Tibial nerve (tissue), 4 donors: ENCODE measurements around the gene NBL1.

Source experiments
- CTCF ChIP-seq, 5 experiments: fragments of 200-600 bp in 3 of 5; fragments of 450-650 bp in 2 of 5; sonication (generic) in 3 of 5; IDR thresholded peaks; one replicate each; pipeline ENCODE4 v1.5.1; 2016 to 2019; ENCODE audit warnings: antibody characterized with exemption in 5 of 5, mild to moderate bottlenecking in 3 of 5, moderate library complexity in 2 of 5
- EP300 ChIP-seq, 2 donors: sonication (generic); formaldehyde crosslinking; IDR thresholded peaks; one replicate each; pipeline ENCODE4 v1.6.1; 2017; ENCODE audit warnings: antibody characterized with exemption in 2 of 2, mild to moderate bottlenecking in 1 of 2
- POLR2A ChIP-seq, 2 donors: fragments of 450-650 bp; IDR thresholded peaks; one replicate each; pipeline ENCODE4 v1.6.1; 2017; ENCODE audit warnings: antibody characterized with exemption in 2 of 2, mild to moderate bottlenecking in 2 of 2, moderate library complexity in 2 of 2

DNA sequence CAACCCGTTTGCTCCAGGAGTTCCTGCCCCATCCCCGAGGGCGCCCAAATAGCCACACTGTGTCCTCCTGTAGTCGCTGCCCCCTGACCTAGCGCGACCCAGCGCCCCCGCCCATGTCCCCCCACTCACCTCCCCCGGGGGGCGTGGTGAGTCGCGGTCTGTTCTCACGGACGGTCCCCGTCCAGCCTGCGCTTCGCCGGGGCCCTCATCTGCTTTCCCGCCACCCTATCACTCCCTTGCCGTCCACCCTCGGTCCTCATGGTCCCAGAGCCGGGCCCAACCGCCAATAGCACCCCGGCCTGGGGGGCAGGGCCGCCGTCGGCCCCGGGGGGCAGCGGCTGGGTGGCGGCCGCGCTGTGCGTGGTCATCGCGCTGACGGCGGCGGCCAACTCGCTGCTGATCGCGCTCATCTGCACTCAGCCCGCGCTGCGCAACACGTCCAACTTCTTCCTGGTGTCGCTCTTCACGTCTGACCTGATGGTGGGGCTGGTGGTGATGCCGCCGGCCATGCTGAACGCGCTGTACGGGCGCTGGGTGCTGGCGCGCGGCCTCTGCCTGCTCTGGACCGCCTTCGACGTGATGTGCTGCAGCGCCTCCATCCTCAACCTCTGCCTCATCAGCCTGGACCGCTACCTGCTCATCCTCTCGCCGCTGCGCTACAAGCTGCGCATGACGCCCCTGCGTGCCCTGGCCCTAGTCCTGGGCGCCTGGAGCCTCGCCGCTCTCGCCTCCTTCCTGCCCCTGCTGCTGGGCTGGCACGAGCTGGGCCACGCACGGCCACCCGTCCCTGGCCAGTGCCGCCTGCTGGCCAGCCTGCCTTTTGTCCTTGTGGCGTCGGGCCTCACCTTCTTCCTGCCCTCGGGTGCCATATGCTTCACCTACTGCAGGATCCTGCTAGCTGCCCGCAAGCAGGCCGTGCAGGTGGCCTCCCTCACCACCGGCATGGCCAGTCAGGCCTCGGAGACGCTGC, 21.7 kb downstream of the NBL1 start:
- no peak for TF ChIP-seq CTCF (IDR thresholded peaks at IDR 0.05)
- TF ChIP-seq EP300 (IDR thresholded peaks at IDR 0.05): no peak
- no peak for TF ChIP-seq POLR2A (IDR thresholded peaks at IDR 0.05)
